Measurements from ENCODE around the gene CAMTA1. TPM values are rescaled to one million over a fixed set of nuclear protein-coding genes. Genes with fewer than 3 reads are reported as not detected.

The CAMTA1 gene
- total and polyA plus RNA-seq, 9 of the 15 experiments (the other 6 are each of a cell fraction or from before 2014, with no cell fraction given) = 43.9 to 161 (median 65.9) TPM

GRCh38 chr1:7610936-7611335, 825.7 kb downstream of the CAMTA1 start:
- H3K4me2 ChIP-seq (ENCODE audit: insufficient read depth, low read length) = no peak overlapping the region
- H3K9me3 ChIP-seq (replicated peaks; ENCODE audit: control insufficient read depth, insufficient read depth, low read depth, low read length) = no peaks in the 10 kb centered on the region
- H2AFZ ChIP-seq (ENCODE audit: low read depth, low read length) = no peak overlapping the region
- no peaks in the 10 kb centered on the region for H3K79me2 ChIP-seq (ENCODE audit: control insufficient read depth, insufficient read depth, low read length)
- BruUV-seq (replicated peaks) = no TSS peak
- intact Hi-C loops (cut with micrococcal nuclease) = no loop called here
- 12% methylated on average over 9 of the region's 9 CpGs for WGBS (ENCODE audit: insufficient coverage, low coverage, missing lambda C conversion rate)
- H3K9me1 ChIP-seq (ENCODE audit: control insufficient read depth, insufficient read depth, low read length) = no peaks in the 10 kb centered on the region
- H3K9ac ChIP-seq (ENCODE audit: insufficient read depth in 1 of 2, low read depth in 2 of 2, low read length in 2 of 2) = no peak overlapping the region
- no peak overlapping the region for H3K27ac ChIP-seq (ENCODE audit: extremely low read depth, low read depth, low read length)
- no peak for DNase-seq (ENCODE audit: extremely low read depth in 1 of 4, low spot score in 3 of 4)
- 0 out of 2 replicates have a peak, but pooled peaks cover 2% of the 10 kb centered on the region for H4K20me1 ChIP-seq (replicated peaks; ENCODE audit: control insufficient read depth, insufficient read depth, low read length)
- H3K4me3 ChIP-seq = no peak overlapping the region
- ATAC-seq = no peak
- peaks cover 0 to 6% of the 10 kb centered on the region in 2 experiments; a peak in 3 of 5 replicates for H3K27me3 ChIP-seq (ENCODE audit: control insufficient read depth in 2 of 2, insufficient read depth in 2 of 2, low read length in 2 of 2)
- CTCF ChIA-PET (ENCODE audit: low intra/inter-chr PET ratio) = no interaction called here
- H3K4me1 ChIP-seq (replicated peaks in 1 of 2; ENCODE audit: control insufficient read depth in 2 of 2, insufficient read depth in 2 of 2, low read length in 2 of 2) = peaks cover 6 to 8% of the 10 kb centered on the region in 2 experiments
- H3K36me3 ChIP-seq (ENCODE audit: control insufficient read depth, insufficient read depth, low read length) = no peaks in the 10 kb centered on the region
- POLR2A ChIA-PET = no interaction called here
- in situ Hi-C loops (cut with MboI) = no loop called here
- no peak for FAIRE-seq
- TF ChIP-seq ZNF3 (CRISPR knock-in tag; IDR thresholded peaks at IDR 0.05) (no peak), BACH1 (tag; IDR thresholded peaks at IDR 0.05) (no peak), ZNF740 (CRISPR knock-in tag; IDR thresholded peaks at IDR 0.05) (no peak), ZNF740 (tag; IDR thresholded peaks at IDR 0.05) (no peak), ZNF253 (CRISPR knock-in tag; conservative IDR thresholded peaks at IDR 0.05) (no peak), ZNF586 (CRISPR knock-in tag; conservative IDR thresholded peaks at IDR 0.05) (no peak), ZNF324 (CRISPR knock-in tag; IDR thresholded peaks at IDR 0.05) (no peak), VEZF1 (CRISPR knock-in tag; IDR thresholded peaks at IDR 0.05) (no peak), LEF1 (IDR thresholded peaks at IDR 0.05) (no peak), MEF2A (IDR thresholded peaks at IDR 0.05; ENCODE audit: control insufficient read depth, low read depth, low read length) (no peak), ZNF277 (CRISPR knock-in tag; IDR thresholded peaks at IDR 0.05; ENCODE audit: borderline replicate concordance) (no peak), E2F1 (CRISPR knock-in tag; IDR thresholded peaks at IDR 0.05) (no peak), SP2 (IDR thresholded peaks at IDR 0.05; ENCODE audit: extremely low read depth, low read depth, low read length, poor library complexity, severe bottlenecking) (no peak)
- TF ChIP-seq, protein P1, sequence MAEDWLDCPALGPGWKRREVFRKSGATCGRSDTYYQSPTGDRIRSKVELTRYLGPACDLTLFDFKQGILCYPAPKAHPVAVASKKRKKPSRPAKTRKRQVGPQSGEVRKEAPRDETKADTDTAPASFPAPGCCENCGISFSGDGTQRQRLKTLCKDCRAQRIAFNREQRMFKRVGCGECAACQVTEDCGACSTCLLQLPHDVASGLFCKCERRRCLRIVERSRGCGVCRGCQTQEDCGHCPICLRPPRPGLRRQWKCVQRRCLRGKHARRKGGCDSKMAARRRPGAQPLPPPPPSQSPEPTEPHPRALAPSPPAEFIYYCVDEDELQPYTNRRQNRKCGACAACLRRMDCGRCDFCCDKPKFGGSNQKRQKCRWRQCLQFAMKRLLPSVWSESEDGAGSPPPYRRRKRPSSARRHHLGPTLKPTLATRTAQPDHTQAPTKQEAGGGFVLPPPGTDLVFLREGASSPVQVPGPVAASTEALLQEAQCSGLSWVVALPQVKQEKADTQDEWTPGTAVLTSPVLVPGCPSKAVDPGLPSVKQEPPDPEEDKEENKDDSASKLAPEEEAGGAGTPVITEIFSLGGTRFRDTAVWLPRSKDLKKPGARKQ (CRISPR knock-in tag; IDR thresholded peaks at IDR 0.05) = no peak
- TF ChIP-seq, protein P2, sequence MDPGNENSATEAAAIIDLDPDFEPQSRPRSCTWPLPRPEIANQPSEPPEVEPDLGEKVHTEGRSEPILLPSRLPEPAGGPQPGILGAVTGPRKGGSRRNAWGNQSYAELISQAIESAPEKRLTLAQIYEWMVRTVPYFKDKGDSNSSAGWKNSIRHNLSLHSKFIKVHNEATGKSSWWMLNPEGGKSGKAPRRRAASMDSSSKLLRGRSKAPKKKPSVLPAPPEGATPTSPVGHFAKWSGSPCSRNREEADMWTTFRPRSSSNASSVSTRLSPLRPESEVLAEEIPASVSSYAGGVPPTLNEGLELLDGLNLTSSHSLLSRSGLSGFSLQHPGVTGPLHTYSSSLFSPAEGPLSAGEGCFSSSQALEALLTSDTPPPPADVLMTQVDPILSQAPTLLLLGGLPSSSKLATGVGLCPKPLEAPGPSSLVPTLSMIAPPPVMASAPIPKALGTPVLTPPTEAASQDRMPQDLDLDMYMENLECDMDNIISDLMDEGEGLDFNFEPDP (CRISPR knock-in tag; IDR thresholded peaks at IDR 0.05) = no peak
